Ovary (tissue), 3 donors: ENCODE data around the gene CXCL17.

Experiments used
- CTCF ChIP-seq, 3 donors: fragments of 450-650 bp in 2 of 3; fragments of 200-600 bp in 1 of 3; IDR thresholded peaks; one replicate each; pipeline versions ENCODE4 v1.5.1 to v1.8.0; 2016 to 2022; ENCODE audit warnings: antibody characterized with exemption in 3 of 3, mild to moderate bottlenecking in 1 of 3
- POLR2A ChIP-seq: fragments of 450-650 bp; IDR thresholded peaks from one replicate; pipeline ENCODE4 v1.6.1; 2017; ENCODE audit warnings: antibody characterized with exemption, mild to moderate bottlenecking, moderate library complexity
- donor health status: DM: no; HTN: no; CAD: no.

GRCh38 chr19:42428676-42429075 is 14.1 kb downstream of the CXCL17 start:
- TF ChIP-seq CTCF (IDR thresholded peaks at IDR 0.05) (no peak), POLR2A (no peak)
